Globus pallidus (tissue), 1 donor: ENCODE results near the gene SORCS2.
"Not testable (repeated sequence)": the region's sequence is repeated elsewhere in the genome, so short reads cannot be mapped to it uniquely, and the experiment has no call there.

Experiments
- DNase-seq: peaks from one replicate; pipeline ENCODE4 v3.0.0-alpha.2; 2015; ENCODE audit warnings: low spot score

Gene SORCS2

GRCh38 chr4:7199771-7200441 is 7.6 kb downstream of the SORCS2 start:
- no peak for DNase-seq

GRCh38 chr4:7200801-7201200 is 8.5 kb downstream of the SORCS2 start:
- no peak for DNase-seq

GRCh38 chr4:7201420-7202305 is 9.3 kb downstream of the SORCS2 start:
- no peak for DNase-seq

- DNase-seq: no peak
These were observed 10.1 kb downstream of the SORCS2 start for GRCh38 chr4:7202411-7202810.

- no peak for DNase-seq
These were observed 12.5 kb downstream of the SORCS2 start for GRCh38 chr4:7204656-7205387.

GRCh38 chr4:7206385-7206784 is 14.0 kb downstream of the SORCS2 start:
- DNase-seq: no peak

GRCh38 chr4:7206911-7207567 is 14.7 kb downstream of the SORCS2 start:
- DNase-seq: peak; percentile 72

GRCh38 chr4:7207628-7208231 is 15.4 kb downstream of the SORCS2 start:
- DNase-seq: no peak

GRCh38 chr4:7208509-7209451 is 16.4 kb downstream of the SORCS2 start:
- no peak for DNase-seq

GRCh38 chr4:7209699-7210098 is 17.4 kb downstream of the SORCS2 start:
- DNase-seq: no peak

- no peak for DNase-seq
These were observed 18.5 kb downstream of the SORCS2 start for GRCh38 chr4:7210824-7211223.

GRCh38 chr4:7212101-7212674 is 19.9 kb downstream of the SORCS2 start:
- no peak for DNase-seq

GRCh38 chr4:7212921-7213320 is 20.6 kb downstream of the SORCS2 start:
- DNase-seq: no peak

GRCh38 chr4:7213807-7214206 is 21.5 kb downstream of the SORCS2 start:
- DNase-seq: no peak

- no peak for DNase-seq
These were observed 22.0 kb downstream of the SORCS2 start for GRCh38 chr4:7214359-7214758.

GRCh38 chr4:7215187-7215586 is 22.8 kb downstream of the SORCS2 start:
- DNase-seq: not testable (repeated sequence)

GRCh38 chr4:7217039-7217438 is 24.7 kb downstream of the SORCS2 start:
- no peak for DNase-seq

GRCh38 chr4:7217474-7218321 is 25.4 kb downstream of the SORCS2 start:
- no peak for DNase-seq

- DNase-seq: no peak
These were observed 26.3 kb downstream of the SORCS2 start for GRCh38 chr4:7218686-7219085.
